Measurements from ENCODE around the gene PCNT. TPM values are rescaled to one million over a fixed set of nuclear protein-coding genes. Genes with fewer than 3 reads are reported as not detected.

The PCNT gene
- polyA plus RNA-seq, 1 donor: 17.9 TPM

DNA sequence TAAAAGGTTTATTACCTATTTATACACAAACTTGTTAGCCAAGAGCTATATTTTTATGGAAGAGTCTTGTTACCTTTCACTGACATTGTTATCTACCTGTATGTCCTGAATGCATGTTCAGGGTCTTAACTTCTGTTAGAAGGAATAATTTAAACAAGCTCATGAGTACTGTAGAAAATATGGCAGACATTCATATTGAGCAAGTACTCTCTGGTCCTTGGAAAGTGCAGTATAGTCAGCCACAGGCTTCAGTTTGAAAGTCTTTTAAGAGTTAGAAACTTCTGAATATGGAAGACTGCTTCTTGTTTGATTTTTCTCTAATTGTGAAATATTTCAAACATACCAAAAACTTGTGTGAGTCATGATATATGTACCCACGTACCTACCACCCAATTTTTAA lies 151.3 kb downstream of the PCNT start:
- Histone ChIP-seq H3K27ac (ENCODE audit: low read length) (no peak overlapping the region), H3K27me3 (ENCODE audit: control insufficient read depth, insufficient read depth, low read length) (no peaks in the 10 kb centered on the region), H3K36me3 (ENCODE audit: control insufficient read depth, insufficient read depth, low read length) (peaks cover 2% of the 10 kb centered on the region), H3K4me1 (ENCODE audit: control insufficient read depth, insufficient read depth, low read length) (no peaks in the 10 kb centered on the region), H3K4me3 (ENCODE audit: low read length) (no peak overlapping the region), H3K9me3 (ENCODE audit: control insufficient read depth, low read depth, low read length) (no peaks in the 10 kb centered on the region)
- DNase-seq: no peak
- 86% methylated on average over 1 of the region's 1 CpG for WGBS (ENCODE audit: insufficient coverage, low lambda C conversion rate)

DNA sequence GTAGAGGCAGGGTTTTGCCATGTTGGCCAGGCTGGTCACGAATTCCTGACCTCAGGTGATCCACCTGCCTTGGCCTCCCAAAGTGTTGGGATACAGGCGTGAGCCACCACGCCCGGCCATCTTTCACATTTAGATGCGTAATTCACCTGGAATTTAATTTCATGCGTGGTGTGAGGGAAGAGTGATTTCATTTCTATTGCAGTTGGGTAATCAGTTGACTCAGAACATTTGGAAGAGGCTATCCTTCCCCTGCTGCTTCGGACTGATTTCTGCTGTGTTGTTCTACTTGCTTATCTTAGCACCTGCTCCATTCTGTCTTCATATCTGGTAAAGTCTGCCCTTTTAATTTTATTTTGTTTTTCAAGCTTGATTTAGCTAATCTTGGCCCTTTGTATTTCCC lies 153.8 kb downstream of the PCNT start:
- H3K36me3 ChIP-seq (ENCODE audit: control insufficient read depth, insufficient read depth, low read length): peaks cover 6% of the 10 kb centered on the region
- no peak overlapping the region for H3K27ac ChIP-seq (ENCODE audit: low read length)
- no peaks in the 10 kb centered on the region for H3K9me3 ChIP-seq (ENCODE audit: control insufficient read depth, low read depth, low read length)
- H3K27me3 ChIP-seq (ENCODE audit: control insufficient read depth, insufficient read depth, low read length): no peaks in the 10 kb centered on the region
- no peak for DNase-seq
- WGBS (ENCODE audit: insufficient coverage, low lambda C conversion rate): 80% methylated on average over 1 of the region's 7 CpGs
- H3K4me1 ChIP-seq (ENCODE audit: control insufficient read depth, insufficient read depth, low read length): no peaks in the 10 kb centered on the region
- H3K4me3 ChIP-seq (ENCODE audit: low read length): no peak overlapping the region

DNA sequence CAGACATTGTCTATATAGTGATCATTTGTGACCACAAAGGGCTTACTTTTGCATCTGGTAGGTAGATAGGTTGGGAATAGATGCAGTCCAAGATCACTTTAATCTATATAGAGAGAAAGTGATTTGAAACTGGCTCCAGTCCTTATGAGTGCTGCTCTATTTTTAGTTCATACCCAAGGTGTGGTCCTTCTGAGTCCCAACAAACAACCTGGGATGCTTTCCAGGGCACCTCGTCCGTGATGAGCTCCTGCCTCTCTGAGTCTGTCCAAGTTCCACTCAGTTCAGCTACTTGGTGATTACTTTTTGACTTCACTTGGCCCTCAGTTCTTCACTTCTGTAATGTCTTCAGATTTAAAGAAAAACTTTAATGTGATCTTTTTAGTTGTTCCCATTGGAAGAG lies 155.0 kb downstream of the PCNT start:
- no peak overlapping the region for H3K27ac ChIP-seq (ENCODE audit: low read length)
- no peak overlapping the region for H3K4me3 ChIP-seq (ENCODE audit: low read length)
- no peaks in the 10 kb centered on the region for H3K9me3 ChIP-seq (ENCODE audit: control insufficient read depth, low read depth, low read length)
- no peaks in the 10 kb centered on the region for H3K27me3 ChIP-seq (ENCODE audit: control insufficient read depth, insufficient read depth, low read length)
- no peak for DNase-seq
- no peaks in the 10 kb centered on the region for H3K4me1 ChIP-seq (ENCODE audit: control insufficient read depth, insufficient read depth, low read length)
- H3K36me3 ChIP-seq (ENCODE audit: control insufficient read depth, insufficient read depth, low read length): peaks cover 6% of the 10 kb centered on the region
- 100% methylated on average over 2 of the region's 2 CpGs for WGBS (ENCODE audit: insufficient coverage, low lambda C conversion rate)

- Histone ChIP-seq H3K27me3 (ENCODE audit: control insufficient read depth, insufficient read depth, low read length) (no peaks in the 10 kb centered on the region), H3K27ac (ENCODE audit: low read length) (no peak overlapping the region), H3K4me3 (ENCODE audit: low read length) (no peak overlapping the region), H3K36me3 (ENCODE audit: control insufficient read depth, insufficient read depth, low read length) (peaks cover 6% of the 10 kb centered on the region), H3K9me3 (ENCODE audit: control insufficient read depth, low read depth, low read length) (no peaks in the 10 kb centered on the region), H3K4me1 (ENCODE audit: control insufficient read depth, insufficient read depth, low read length) (no peaks in the 10 kb centered on the region)
- no peak for DNase-seq
- no CpG with 5 or more reads among the region's 5 CpGs for WGBS (ENCODE audit: insufficient coverage, low lambda C conversion rate)
Observed at GRCh38 chr21:46480466-46480865, 156.5 kb downstream of the PCNT start.

GRCh38 chr21:46482225-46482845 lies 158.4 kb downstream of the PCNT start:
- H3K4me1 ChIP-seq (ENCODE audit: control insufficient read depth, insufficient read depth, low read length): no peaks in the 10 kb centered on the region
- no peaks in the 10 kb centered on the region for H3K27me3 ChIP-seq (ENCODE audit: control insufficient read depth, insufficient read depth, low read length)
- H3K9me3 ChIP-seq (ENCODE audit: control insufficient read depth, low read depth, low read length): no peaks in the 10 kb centered on the region
- peaks cover 12% of the 10 kb centered on the region for H3K36me3 ChIP-seq (ENCODE audit: control insufficient read depth, insufficient read depth, low read length)
- DNase-seq: no peak
- no peak overlapping the region for H3K27ac ChIP-seq (ENCODE audit: low read length)
- WGBS (ENCODE audit: insufficient coverage, low lambda C conversion rate): no CpG with 5 or more reads among the region's 6 CpGs
- no peak overlapping the region for H3K4me3 ChIP-seq (ENCODE audit: low read length)

DNA sequence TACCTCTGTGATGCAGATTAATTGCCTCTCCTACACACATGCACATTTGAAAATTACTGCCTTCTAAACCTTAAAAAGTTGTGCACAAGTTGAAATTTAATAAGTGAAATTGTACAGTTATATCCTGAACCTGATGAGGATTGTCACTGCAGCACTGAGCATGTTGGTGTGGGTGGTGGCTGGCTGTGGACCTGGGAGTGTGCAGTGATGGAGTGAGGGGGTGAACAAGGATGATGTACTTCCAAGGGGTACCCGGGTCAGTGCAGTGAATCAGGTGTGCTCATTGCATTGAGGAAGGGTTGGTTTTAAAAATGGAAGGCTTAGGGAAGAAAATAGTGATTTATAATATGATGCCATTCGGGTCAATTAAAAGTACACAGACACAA lies 158.9 kb downstream of the PCNT start:
- Histone ChIP-seq H3K4me3 (ENCODE audit: low read length) (no peak overlapping the region), H3K36me3 (ENCODE audit: control insufficient read depth, insufficient read depth, low read length) (peaks cover 12% of the 10 kb centered on the region), H3K4me1 (ENCODE audit: control insufficient read depth, insufficient read depth, low read length) (no peaks in the 10 kb centered on the region), H3K9me3 (ENCODE audit: control insufficient read depth, low read depth, low read length) (no peaks in the 10 kb centered on the region), H3K27ac (ENCODE audit: low read length) (no peak overlapping the region), H3K27me3 (ENCODE audit: control insufficient read depth, insufficient read depth, low read length) (no peaks in the 10 kb centered on the region)
- WGBS (ENCODE audit: insufficient coverage, low lambda C conversion rate): 80% methylated on average over 1 of the region's 2 CpGs
- DNase-seq: no peak

- Histone ChIP-seq H3K4me1 (ENCODE audit: control insufficient read depth, insufficient read depth, low read length) (no peaks in the 10 kb centered on the region), H3K27ac (ENCODE audit: low read length) (no peak overlapping the region), H3K9me3 (ENCODE audit: control insufficient read depth, low read depth, low read length) (no peaks in the 10 kb centered on the region), H3K27me3 (ENCODE audit: control insufficient read depth, insufficient read depth, low read length) (no peaks in the 10 kb centered on the region), H3K36me3 (ENCODE audit: control insufficient read depth, insufficient read depth, low read length) (peaks cover 12% of the 10 kb centered on the region), H3K4me3 (ENCODE audit: low read length) (no peak overlapping the region)
- 100% methylated on average over 1 of the region's 6 CpGs for WGBS (ENCODE audit: insufficient coverage, low lambda C conversion rate)
- DNase-seq: no peak
Observed at GRCh38 chr21:46483300-46484295, 159.6 kb downstream of the PCNT start.

- Histone ChIP-seq H3K36me3 (ENCODE audit: control insufficient read depth, insufficient read depth, low read length) (peaks cover 19% of the 10 kb centered on the region), H3K4me1 (ENCODE audit: control insufficient read depth, insufficient read depth, low read length) (no peaks in the 10 kb centered on the region), H3K9me3 (ENCODE audit: control insufficient read depth, low read depth, low read length) (no peaks in the 10 kb centered on the region), H3K27me3 (ENCODE audit: control insufficient read depth, insufficient read depth, low read length) (no peaks in the 10 kb centered on the region), H3K27ac (ENCODE audit: low read length) (no peak overlapping the region), H3K4me3 (ENCODE audit: low read length) (no peak overlapping the region)
- 80% methylated on average over 3 of the region's 4 CpGs for WGBS (ENCODE audit: insufficient coverage, low lambda C conversion rate)
- no peak for DNase-seq
Observed at GRCh38 chr21:46486481-46487126, 162.6 kb downstream of the PCNT start.

GRCh38 chr21:46489162-46489663 lies 165.3 kb downstream of the PCNT start:
- Histone ChIP-seq H3K4me1 (ENCODE audit: control insufficient read depth, insufficient read depth, low read length) (no peaks in the 10 kb centered on the region), H3K9me3 (ENCODE audit: control insufficient read depth, low read depth, low read length) (no peaks in the 10 kb centered on the region), H3K36me3 (ENCODE audit: control insufficient read depth, insufficient read depth, low read length) (peaks cover 31% of the 10 kb centered on the region), H3K27me3 (ENCODE audit: control insufficient read depth, insufficient read depth, low read length) (no peaks in the 10 kb centered on the region), H3K4me3 (ENCODE audit: low read length) (no peak overlapping the region), H3K27ac (ENCODE audit: low read length) (no peak overlapping the region)
- WGBS (ENCODE audit: insufficient coverage, low lambda C conversion rate): no CpG with 5 or more reads among the region's 6 CpGs
- no peak for DNase-seq

DNA sequence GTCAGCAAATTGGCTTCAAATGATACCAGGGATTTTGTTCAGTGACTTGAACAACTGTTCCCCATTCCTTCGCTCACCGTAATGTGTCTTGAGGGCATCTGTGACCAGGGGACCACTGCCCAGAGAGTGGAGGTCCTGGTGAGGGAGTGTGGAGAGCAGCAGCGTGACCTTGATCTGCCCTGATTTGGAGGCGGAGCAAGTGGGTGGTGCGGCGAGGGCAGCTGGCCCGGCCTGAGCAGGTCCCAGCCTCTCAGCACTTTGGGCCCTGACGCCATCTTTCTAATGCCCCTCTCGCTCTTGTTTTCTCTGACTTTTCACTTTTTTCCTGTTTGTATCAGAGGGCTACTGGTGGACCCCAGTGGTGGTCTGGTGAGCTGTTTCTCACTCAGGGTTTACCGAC lies 165.8 kb downstream of the PCNT start:
- H3K4me3 ChIP-seq (ENCODE audit: low read length): no peak overlapping the region
- no CpG with 5 or more reads among the region's 10 CpGs for WGBS (ENCODE audit: insufficient coverage, low lambda C conversion rate)
- no peak for DNase-seq
- peaks cover 34% of the 10 kb centered on the region for H3K36me3 ChIP-seq (ENCODE audit: control insufficient read depth, insufficient read depth, low read length)
- H3K9me3 ChIP-seq (ENCODE audit: control insufficient read depth, low read depth, low read length): no peaks in the 10 kb centered on the region
- H3K27ac ChIP-seq (ENCODE audit: low read length): no peak overlapping the region
- no peaks in the 10 kb centered on the region for H3K27me3 ChIP-seq (ENCODE audit: control insufficient read depth, insufficient read depth, low read length)
- H3K4me1 ChIP-seq (ENCODE audit: control insufficient read depth, insufficient read depth, low read length): no peaks in the 10 kb centered on the region
